HG02588 (cell line): ENCODE data around the gene CYB561D2.

ENCODE experiments used
- ATAC-seq: cut with Tn5 transposase; IDR thresholded peaks from one replicate; pipeline ENCODE4 v1.9.1; 2021; ENCODE audit warnings: mild to moderate bottlenecking, moderate library complexity; ENCODE audit not compliant: unreplicated experiment

The CYB561D2 gene

DNA sequence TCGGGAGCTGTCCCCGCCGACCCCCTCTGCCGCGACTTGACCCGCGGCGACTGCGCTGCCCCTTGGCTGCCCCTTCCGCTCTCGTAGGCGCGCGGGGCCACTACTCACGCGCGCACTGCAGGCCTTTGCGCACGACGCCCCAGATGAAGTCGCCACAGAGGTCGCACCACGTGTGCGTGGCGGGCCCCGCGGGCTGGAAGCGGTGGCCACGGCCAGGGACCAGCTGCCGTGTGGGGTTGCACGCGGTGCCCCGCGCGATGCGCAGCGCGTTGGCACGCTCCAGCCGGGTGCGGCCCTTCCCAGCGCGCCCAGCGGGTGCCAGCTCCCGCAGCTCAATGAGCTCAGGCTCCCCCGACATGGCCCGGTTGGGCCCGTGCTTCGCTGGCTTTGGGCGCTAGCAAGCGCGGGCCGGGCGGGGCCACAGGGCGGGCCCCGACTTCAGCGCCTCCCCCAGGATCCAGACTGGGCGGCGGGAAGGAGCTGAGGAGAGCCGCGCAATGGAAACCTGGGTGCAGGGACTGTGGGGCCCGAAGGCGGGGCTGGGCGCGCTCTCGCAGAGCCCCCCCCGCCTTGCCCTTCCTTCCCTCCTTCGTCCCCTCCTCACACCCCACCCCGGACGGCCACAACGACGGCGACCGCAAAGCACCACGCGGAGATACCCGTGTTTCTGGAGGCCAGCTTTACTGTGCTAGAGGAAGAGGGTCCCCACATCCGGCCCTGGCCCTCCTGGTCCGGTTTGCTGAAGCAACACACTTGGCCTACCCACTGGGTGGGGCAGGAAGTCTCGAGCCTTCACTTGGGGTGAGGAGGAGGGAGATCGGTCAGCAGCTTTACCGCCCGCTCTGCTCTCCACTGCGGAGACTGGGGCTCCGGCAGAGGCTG lies 10.0 kb upstream of the CYB561D2 start, which contains the start of gene RASSF1:
TSS of gene RASSF1 (minus strand) at position 389 of the 882 bp plus-strand sequence. CDS start at position 358, 31 bp downstream.
- no peak for ATAC-seq

DNA sequence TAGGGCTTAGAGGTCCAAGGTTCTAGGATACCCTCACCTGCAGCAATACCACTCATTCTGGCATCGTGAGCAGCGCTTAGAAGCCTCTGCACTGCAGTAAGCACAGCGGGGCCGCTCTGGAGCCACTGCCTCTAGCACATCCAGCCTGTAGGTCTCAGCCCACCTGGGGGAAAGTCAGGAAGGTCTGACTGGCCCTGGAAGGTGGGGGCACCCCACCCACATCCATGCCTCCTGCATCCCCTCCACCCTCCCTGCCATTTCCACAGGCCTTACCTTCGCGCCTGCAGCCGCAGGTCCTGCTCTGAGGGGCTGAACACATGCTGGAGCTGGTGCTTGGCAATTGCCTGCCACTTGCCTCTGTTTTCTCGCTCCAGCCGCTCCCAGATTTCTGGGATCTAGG lies 9.1 kb upstream of the CYB561D2 start:
- ATAC-seq: no peak

GRCh38 chr3:50341996-50342650 lies 8.5 kb upstream of the CYB561D2 start:
- no peak for ATAC-seq

DNA sequence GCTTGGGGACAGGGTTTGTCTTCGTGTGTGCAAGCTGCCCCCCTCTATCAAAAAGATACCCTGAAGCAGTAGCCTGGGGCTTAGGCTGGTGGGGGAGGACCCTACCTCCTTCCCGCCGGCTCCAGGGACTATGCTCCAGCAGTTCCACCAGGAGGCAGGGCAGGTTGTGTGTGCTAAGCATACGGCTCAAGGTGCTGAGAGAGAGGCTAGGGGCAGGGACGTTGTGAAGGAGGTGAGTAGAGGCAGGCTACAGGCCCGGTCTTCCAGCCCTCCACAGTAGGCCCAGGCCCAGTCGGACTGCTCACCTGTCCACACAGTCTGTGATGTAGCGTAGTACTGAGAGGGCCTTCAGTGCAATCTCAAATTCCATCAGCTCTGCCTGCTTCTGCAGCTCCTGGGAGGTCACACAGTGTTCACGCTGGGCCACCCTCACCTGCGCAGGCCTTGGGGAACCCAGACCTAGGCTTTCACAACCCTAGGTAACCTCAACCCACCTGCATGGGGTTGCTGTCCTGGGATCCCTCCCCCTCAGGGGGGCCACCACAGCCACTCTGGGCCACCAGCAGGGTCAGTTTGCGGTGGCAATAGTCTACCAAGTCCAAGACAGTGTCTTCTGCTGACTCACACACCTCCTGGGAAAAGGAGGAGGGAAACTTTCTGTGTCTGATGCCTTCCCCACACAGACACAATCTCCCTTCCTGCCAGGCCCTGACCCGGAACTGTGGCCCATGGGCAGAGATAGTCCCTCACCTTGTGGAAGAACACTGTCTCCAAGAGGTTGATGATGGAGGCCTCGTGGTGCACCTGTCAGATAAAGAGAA lies 7.6 kb upstream of the CYB561D2 start:
- no peak for ATAC-seq

DNA sequence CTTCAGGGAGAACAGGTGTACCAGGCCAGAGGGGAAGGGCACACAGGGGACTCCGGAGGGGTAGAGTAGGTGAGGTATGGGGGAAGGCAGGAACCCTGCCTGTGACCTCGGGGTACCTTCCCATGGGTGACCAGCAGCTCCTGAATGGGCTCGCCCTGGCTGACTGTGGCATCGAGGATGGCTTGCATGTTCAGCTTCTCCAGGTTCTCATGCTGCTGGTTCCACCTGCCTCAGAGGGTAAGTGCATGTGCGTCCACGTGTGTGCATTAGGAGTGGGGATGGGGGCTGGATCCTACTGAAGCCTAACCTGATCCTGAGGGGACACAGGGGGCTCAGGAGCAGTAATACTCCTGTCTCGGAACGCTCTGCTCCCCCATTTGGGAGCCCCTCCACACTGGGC lies 5.7 kb upstream of the CYB561D2 start:
- ATAC-seq: no peak

GRCh38 chr3:50345586-50346234 lies 5.0 kb upstream of the CYB561D2 start, which contains the start of gene ZMYND10:
TSS of gene ZMYND10 (minus strand) at chr3:50345732. CDS start at chr3:50345579, 153 bp downstream.
- no peak for ATAC-seq

DNA sequence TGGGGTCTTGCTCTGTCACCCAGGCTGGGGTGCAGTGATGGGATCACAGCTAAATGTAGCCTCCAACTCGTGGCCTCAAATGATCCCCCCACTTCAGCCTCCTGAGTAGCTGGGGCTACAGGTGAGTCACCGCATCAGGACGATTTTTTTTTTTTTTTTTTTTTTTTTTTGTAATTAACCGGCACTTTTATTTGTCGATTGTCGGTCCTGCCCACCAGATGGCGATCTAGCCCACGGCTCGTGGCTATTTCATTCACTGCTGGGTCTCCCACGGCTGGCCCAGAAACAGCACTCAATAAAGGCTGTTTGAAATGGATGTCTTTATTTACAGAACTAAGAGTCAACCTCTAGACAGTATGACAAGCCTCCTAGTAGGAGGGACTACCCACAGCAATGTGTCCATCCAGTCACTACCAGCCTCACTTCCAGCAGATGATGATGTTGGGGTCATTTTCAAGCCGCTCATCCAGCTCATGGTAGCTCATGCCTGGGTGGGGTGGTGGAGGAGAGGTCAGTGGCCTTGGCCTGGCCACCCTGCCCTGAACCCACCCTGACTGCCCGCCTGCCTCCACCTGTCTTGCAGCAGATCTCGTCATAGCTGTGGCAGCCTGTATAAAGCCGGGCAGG lies 3.4 kb upstream of the CYB561D2 start:
- no peak for ATAC-seq

DNA sequence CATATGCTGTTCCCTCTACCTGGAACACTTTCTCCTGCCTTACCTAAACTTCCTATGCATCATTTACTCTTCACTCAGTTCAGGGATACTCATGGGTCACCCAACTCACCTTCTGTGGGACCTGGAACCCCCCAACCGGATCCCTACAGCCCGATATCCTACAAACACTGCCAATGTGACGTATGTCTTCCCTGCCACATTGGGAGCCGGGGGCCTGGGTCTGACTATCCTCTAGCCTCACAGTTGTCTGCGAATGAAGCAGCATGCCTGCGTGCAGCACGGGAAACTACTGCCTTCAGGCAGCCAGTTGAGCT lies 492 bp upstream of the CYB561D2 start:
- ATAC-seq: no peak

DNA sequence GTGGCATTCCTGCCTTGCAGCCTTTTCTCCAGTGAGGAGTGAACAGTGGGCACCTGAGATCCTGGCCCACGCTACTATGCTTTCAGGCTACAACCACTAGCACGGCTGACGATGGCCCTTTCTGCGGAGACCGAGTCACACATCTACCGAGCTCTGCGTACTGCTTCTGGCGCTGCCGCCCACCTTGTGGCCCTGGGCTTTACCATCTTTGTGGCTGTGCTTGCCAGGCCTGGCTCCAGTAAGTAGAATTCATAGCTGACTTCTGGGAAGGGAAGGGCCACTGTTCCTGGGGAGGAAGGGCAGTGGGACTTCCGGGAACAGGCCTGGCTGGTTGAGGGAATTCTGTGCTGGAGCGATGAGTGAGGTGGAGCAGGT lies 648 bp downstream of the CYB561D2 start:
- no peak for ATAC-seq

- ATAC-seq: no peak
Observed at GRCh38 chr3:50352781-50353180, 2.1 kb downstream of the CYB561D2 start.

DNA sequence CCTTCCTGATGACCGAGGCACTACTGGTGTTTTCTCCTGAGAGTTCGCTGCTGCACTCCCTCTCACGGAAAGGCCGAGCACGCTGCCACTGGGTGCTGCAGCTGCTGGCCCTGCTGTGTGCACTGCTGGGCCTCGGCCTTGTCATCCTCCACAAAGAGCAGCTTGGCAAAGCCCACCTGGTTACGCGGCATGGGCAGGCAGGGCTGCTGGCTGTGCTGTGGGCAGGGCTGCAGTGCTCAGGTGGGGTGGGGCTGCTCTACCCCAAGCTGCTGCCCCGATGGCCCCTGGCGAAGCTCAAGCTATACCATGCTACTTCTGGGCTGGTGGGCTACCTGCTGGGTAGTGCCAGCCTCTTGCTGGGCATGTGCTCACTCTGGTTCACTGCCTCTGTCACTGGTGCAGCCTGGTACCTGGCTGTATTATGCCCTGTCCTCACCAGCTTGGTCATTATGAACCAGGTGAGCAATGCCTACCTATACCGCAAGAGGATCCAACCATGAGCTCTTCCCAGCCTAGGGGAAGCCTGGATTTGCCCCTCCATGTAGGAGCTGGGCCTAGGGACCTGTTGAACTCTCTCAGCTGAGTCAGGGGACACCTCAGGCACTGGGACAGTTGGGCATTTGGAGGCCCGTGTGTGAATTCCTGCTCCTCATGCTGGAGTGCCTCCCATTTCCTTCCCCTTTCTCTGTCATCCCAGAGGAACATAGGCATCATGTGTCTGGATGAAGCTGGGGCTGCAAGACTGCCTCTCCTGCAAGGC lies 2.8 kb downstream of the CYB561D2 start:
- ATAC-seq: no peak

- ATAC-seq: no peak
Observed at GRCh38 chr3:50354186-50354764, 3.6 kb downstream of the CYB561D2 start.

GRCh38 chr3:50354850-50355249 lies 4.2 kb downstream of the CYB561D2 start:
- ATAC-seq: no peak

- no peak for ATAC-seq
Observed at GRCh38 chr3:50355829-50356552, 5.3 kb downstream of the CYB561D2 start.

DNA sequence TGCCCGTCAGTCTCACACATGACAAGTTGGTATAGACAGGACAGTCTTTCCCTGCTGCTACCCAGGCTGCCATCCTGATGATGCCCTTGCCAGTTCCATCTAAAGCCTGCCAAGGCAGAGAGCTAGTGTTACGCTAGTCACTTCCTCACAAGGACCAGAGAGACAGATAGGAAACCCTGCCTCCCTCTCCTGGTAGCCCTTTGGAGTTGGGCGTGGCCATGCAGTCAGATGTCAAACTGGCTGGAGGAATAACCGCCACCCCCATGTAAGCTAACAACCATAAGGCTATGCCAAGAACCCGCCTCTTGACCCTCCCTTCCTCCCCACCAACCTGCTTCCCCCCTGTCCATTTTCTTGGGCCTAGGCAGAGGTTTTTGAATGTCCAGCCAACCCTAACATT lies 5.9 kb downstream of the CYB561D2 start:
- ATAC-seq: no peak

DNA sequence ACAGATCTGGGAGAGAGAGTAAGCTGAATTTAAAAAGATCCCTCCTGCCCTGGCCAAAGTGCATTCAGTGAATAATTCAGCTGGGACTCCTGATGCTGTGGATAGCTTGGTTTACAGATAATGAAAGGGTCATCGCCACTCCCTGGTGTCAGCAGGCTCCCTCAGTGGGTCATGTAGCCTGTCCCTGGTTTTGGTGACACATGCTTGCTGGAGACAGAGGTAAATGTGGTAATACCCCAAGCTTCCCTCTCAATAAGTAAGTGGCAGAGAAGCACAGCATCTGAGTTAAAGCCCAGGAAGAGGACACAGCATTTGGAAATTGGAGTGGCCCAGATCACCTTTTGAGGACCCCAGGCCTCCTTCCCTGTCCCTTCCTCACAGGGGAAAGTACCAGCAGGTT lies 6.8 kb downstream of the CYB561D2 start:
- ATAC-seq: no peak

GRCh38 chr3:50358355-50358910 lies 7.8 kb downstream of the CYB561D2 start:
- ATAC-seq: no peak
